ENCODE measurements around the gene IPO9.
"Not testable (repeated sequence)": the region's sequence is repeated elsewhere in the genome, so short reads cannot be mapped to it uniquely, and the experiment has no call there.

Gene IPO9

DNA sequence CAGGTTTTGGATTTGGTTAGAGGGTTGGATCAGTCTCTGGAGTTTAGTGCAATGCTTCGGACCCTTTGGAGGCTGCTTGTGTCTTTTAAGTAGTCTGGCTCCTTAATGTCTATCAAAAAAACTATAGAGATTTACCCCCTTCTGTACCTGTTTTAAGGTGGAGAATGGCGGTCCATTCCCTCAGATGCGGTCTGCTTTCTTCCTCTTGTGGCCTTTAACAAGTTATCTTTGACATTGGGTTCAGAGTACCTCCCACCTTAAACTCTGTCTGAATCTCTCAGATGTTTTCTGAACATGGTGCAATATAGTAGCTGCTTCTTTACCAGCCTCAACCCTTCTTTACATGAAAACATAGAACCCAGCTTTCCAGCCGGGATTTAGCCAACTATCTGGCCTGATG lies 2.4 kb downstream of the IPO9 start:
- H3K4me3 ChIP-seq (ENCODE audit: low read depth, low read length) = no peak overlapping the region
- TF ChIP-seq, protein P1, sequence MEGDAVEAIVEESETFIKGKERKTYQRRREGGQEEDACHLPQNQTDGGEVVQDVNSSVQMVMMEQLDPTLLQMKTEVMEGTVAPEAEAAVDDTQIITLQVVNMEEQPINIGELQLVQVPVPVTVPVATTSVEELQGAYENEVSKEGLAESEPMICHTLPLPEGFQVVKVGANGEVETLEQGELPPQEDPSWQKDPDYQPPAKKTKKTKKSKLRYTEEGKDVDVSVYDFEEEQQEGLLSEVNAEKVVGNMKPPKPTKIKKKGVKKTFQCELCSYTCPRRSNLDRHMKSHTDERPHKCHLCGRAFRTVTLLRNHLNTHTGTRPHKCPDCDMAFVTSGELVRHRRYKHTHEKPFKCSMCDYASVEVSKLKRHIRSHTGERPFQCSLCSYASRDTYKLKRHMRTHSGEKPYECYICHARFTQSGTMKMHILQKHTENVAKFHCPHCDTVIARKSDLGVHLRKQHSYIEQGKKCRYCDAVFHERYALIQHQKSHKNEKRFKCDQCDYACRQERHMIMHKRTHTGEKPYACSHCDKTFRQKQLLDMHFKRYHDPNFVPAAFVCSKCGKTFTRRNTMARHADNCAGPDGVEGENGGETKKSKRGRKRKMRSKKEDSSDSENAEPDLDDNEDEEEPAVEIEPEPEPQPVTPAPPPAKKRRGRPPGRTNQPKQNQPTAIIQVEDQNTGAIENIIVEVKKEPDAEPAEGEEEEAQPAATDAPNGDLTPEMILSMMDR (IDR thresholded peaks at IDR 0.05; ENCODE audit: insufficient read depth, low read depth, low read length, missing control alignments) = no peak
- no peak for DNase-seq (ENCODE audit: low read depth)

DNA sequence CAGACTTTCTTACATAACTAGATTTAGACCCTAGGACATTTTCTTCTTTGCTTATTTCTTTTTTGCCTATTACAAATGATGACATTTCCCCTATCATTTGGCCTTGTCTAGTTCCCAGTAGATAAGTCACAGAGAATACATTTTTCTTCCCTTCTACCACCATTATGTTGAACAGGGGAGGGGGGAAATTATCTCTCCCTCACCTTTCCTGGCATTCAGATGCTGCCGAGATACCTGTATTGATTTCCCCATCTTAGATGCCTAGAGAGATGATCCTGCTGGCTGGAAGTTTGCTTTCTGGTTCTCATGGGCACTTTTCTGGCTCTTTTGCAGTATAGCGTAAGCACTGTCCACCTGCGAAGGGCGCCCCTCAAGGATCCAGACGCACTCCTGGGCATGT lies 5.7 kb downstream of the IPO9 start:
- TF ChIP-seq, protein P1 (IDR thresholded peaks at IDR 0.05; ENCODE audit: insufficient read depth, low read depth, low read length, missing control alignments) = no peak
- no peak for DNase-seq (ENCODE audit: low read depth)
- no peak overlapping the region for H3K4me3 ChIP-seq (ENCODE audit: low read depth, low read length)

DNA sequence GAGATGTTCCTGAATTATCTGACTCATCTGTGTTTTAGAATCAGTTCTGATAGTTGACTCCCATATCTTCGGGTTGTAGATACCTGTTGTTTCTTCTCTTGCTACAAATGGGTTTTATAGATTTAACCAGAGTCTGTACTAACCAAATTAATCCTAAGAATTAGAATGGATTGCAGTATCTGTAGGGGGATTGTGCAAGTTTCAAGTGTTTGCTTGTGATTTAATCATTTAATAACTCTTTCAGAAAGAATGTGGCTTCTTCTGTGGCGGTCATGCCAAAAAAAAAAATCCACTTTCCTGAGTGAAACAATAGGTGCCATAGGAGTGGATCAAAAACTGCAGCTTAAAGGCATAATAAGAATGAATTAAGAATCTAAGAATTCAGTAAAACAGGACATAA lies 9.4 kb downstream of the IPO9 start:
- H3K4me3 ChIP-seq (ENCODE audit: low read depth, low read length) = no peak overlapping the region
- TF ChIP-seq, protein P1 (IDR thresholded peaks at IDR 0.05; ENCODE audit: insufficient read depth, low read depth, low read length, missing control alignments) = no peak
- DNase-seq (ENCODE audit: low read depth) = no peak

DNA sequence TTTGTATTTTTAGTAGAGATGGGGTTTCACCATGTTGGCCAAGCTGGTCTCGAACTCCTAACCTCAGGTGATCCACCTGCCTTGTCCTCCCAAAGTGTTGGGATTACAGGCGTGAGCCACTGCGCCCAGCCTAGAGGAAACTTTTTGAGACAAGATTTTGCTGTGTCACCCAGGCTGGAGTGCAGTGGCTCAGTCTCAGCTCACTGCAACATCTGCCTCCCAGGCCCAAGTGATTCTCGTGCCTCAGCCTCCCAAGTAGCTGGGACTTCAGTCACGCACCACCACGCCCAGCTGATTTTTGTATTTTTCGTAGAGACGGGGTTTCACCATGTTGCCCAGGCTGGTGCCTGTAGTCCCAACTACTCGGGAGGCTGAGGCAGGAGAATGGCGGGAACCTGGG lies 10.1 kb downstream of the IPO9 start:
- H3K4me3 ChIP-seq (ENCODE audit: low read depth, low read length); DNase-seq (ENCODE audit: low read depth): not testable (repeated sequence)

DNA sequence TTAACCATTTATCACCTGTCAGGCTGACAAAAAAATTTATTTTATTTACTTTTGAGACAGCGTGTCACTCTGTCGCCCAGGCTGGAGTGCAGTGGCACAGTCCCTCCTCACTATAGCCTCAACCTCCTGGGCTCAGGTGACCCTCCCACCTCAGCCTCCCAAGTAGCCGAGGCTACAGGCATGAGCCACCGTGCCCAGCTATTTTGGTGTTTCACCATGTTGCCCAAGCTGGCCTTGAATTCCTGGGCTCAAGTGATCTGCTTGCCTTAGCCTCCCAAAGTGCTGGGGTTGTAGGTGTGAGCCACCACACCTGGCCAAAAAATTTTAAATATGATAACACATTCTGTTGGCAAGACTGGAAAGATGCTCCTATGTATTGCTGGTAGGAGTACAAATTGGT lies 11.1 kb downstream of the IPO9 start:
- DNase-seq (ENCODE audit: low read depth) = no peak
- H3K4me3 ChIP-seq (ENCODE audit: low read depth, low read length) = no peak overlapping the region
- TF ChIP-seq, protein P1 (IDR thresholded peaks at IDR 0.05; ENCODE audit: insufficient read depth, low read depth, low read length, missing control alignments) = no peak

DNA sequence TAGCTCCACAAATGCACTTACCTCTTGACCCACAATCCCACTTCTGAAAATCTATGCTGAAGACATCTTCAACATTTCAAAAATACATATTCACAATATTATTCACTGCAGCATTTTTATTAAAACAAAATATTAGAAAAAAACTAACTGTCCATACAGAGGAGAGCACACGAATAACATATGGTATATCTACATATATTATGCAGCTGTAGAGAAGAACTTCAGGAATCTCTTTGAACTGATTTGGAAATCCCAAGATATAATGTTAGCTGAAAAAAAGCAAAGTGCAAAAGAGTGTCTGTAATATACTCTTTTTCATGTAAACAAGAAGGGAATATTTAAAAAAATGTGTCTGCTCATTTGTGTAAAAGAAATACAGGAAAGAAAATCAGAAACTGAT lies 11.5 kb downstream of the IPO9 start:
- TF ChIP-seq, protein P1 (IDR thresholded peaks at IDR 0.05; ENCODE audit: insufficient read depth, low read depth, low read length, missing control alignments) = no peak
- DNase-seq (ENCODE audit: low read depth) = no peak
- H3K4me3 ChIP-seq (ENCODE audit: low read depth, low read length) = no peak overlapping the region

DNA sequence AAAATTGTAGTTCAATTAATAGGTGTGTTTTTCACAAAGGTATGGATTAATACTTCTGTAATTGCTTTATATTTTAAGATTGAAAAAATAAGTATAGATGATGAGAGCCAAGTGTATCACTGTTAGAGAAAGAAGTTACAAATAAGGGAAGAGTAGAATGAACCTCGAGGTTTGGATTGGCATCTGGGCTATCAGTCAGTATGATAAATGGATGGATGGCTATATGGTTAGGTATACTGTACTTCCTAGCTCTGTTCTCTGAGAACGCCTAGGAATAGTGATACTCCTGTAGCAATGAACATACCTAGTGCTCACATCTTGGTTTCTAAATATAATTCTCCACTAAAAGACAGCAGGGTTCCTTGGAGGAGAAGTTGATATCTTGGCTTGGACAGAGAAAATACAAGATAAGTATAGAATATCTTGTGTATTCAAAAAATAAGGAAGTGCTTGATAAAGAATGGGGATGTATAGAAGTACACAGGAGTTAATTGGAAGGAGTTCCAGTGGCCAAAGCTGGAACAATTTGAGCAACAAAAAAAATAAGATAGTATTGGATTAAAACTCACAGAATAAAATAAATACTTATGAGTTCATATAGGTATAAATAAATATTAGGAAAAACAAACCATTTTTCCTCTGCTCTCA lies 12.4 kb downstream of the IPO9 start:
- DNase-seq (ENCODE audit: low read depth) = no peak

More for the DNA sequence above, 12.4 kb downstream of the IPO9 start:
- no peak overlapping the region for H3K4me3 ChIP-seq (ENCODE audit: low read depth, low read length)
- TF ChIP-seq, protein P1 (IDR thresholded peaks at IDR 0.05; ENCODE audit: insufficient read depth, low read depth, low read length, missing control alignments) = no peak
